Mucosa of rectum (tissue), 2 donors: ENCODE results near the gene CTSO.

ENCODE experiments used
- H3K27ac ChIP-seq, 2 donors: one replicate each; pipeline ENCODE4 v1.7.0; 2013; ENCODE audit warnings: inconsistent platforms in 2 of 2, low read depth in 2 of 2, low read length in 2 of 2
- H3K27me3 ChIP-seq, 2 donors: one replicate each; pipeline ENCODE4 v1.7.0; 2013; ENCODE audit warnings: low read length in 2 of 2; ENCODE audit not compliant: control insufficient read depth in 2 of 2, insufficient read depth in 2 of 2
- H3K36me3 ChIP-seq, 2 donors: one replicate each; pipeline ENCODE4 v1.7.0; 2013; ENCODE audit warnings: low read length in 2 of 2; ENCODE audit not compliant: control insufficient read depth in 2 of 2, insufficient read depth in 2 of 2
- H3K4me1 ChIP-seq, 2 donors: one replicate each; pipeline ENCODE4 v1.7.0; 2013; ENCODE audit warnings: low read length in 2 of 2, mild to moderate bottlenecking in 1 of 2; ENCODE audit not compliant: control insufficient read depth in 2 of 2, insufficient read depth in 2 of 2
- H3K4me3 ChIP-seq, 2 donors: one replicate each; pipeline ENCODE4 v1.7.0; 2013; ENCODE audit warnings: low read length in 2 of 2
- H3K9ac ChIP-seq, 2 donors: one replicate each; pipeline ENCODE4 v1.7.0; 2013; ENCODE audit warnings: low read length in 2 of 2, low read depth in 1 of 2, mild to moderate bottlenecking in 1 of 2
- H3K9me3 ChIP-seq, 2 donors: one replicate each; pipeline ENCODE4 v1.7.0; 2013; ENCODE audit warnings: low read length in 2 of 2; ENCODE audit not compliant: control insufficient read depth in 2 of 2
- donor health status: healthy.
- donor health status: Normal muscosa, but diverticular disease.

The CTSO gene

DNA sequence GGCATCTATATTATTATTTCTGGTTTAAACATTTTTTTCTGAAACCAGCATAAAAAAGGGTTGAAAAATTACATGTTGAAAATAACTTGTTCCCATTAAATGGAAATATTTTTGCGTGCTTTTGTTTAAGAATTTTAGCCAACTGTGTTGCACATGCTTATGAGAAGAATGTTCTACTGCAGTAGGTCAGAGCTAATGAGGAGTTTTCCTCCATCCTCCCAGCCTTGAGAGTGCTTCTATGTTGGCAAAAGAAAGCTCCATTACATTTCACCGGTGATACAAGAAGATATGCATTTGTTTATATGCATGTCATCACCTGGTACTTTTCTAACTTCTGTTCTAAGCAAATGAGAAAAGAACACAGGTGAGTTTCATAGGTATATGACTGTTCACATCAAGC lies 63.7 kb downstream of the CTSO start:
- Histone ChIP-seq H3K27ac (no peak overlapping the region), H3K36me3 (no peaks in the 10 kb centered on the region)

DNA sequence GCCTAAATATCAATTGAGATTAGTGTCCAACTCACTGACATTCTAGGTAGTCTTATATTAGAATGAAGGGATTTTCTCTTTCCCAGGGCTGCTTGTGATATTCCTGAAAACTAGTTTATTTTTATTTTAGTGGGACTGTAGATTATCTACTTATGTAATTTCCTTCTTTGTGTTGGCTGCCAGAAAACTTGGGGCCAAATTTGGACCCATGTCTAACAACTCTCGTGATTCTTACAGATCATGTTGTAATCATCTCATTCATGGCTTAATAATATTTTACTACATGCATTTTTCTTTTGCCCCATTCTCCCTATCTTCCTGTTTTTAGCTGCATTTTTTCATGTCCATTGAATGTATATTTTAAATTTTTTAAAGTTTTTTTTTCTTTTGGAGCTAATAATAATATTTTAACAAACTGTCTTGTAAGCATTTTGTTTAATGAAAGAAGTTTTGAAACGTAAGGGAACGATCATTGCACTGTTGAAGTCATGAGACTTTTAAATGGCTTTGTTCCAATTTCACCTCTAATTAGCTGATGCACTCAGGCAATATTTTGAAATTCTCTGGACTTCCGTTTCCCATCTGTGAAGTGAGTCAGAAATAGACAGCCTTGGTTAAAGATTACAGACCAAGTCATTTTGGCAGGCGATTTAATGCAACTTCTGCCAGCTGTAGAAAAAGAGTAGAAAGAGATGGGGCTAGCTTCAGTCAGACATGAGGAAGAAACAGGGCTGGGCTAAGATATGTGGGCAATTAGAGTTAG lies 64.5 kb downstream of the CTSO start:
- Histone ChIP-seq H3K9me3 (no peaks in the 10 kb centered on the region), H3K36me3 (no peaks in the 10 kb centered on the region), H3K27me3 (no peaks in the 10 kb centered on the region), H3K9ac (no peak overlapping the region), H3K4me1 (no peaks in the 10 kb centered on the region), H3K4me3 (no peak overlapping the region), H3K27ac (no peak overlapping the region)

More for the DNA sequence above, 63.7 kb downstream of the CTSO start:
- Histone ChIP-seq H3K4me3 (no peak overlapping the region), H3K27me3 (no peaks in the 10 kb centered on the region), H3K9ac (no peak overlapping the region), H3K4me1 (no peaks in the 10 kb centered on the region), H3K9me3 (no peaks in the 10 kb centered on the region)

DNA sequence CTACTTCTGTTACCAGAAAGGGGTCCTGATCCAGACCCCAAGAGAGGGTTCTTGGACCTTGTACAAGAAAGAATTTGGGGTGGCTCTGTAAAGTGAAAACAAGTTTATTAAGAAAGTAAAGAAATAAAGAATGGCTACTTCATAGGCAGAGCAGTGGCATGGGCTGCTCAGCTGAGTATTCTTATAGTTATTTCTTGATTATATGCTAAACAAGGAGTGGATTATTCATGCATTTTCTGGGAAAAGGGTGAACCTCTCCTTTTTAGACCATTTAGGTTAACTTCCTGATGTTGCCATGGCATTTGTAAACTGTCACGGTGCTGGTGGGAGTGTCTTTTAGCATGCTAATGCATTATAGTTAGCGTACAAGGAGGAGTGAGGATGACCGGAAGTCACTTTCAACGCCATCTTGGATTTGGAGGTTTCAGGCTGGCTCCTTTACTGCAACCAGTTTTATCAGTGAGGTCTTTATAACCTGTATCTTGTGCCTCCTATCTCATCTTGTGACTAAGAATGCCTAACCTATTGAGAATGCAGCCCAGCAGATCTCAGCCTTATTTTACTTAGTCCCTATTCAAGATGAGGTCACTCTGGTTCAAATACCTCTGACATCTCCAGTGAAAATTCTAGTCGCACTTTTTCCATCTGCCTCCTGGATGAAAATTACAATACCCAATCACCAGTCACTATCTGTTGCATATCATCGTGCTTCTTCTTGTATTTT lies 65.7 kb downstream of the CTSO start:
- no peaks in the 10 kb centered on the region for H3K9me3 ChIP-seq

DNA sequence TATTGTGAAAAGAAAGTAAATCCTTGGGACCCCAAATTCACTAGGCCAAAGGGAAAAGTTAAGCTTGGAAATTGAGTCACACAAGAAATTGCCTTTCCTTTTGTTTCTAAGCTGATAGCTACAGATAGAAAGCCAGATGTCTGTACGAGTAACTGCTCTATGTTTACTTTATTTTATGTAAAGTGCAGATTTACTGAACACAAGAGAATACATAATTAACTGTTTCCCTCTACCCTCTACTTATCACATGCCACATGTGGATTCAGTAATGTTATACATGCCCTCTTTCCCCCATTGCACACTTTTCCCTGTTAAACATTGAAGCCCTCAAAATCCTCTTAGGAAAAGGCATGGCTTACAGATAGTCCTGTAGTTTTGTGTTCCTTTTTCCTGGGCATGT lies 66.6 kb downstream of the CTSO start:
- no peaks in the 10 kb centered on the region for H3K9me3 ChIP-seq
- no peak overlapping the region for H3K27ac ChIP-seq
- no peaks in the 10 kb centered on the region for H3K27me3 ChIP-seq
- H3K36me3 ChIP-seq: no peaks in the 10 kb centered on the region
- H3K9ac ChIP-seq: no peak overlapping the region
- no peak overlapping the region for H3K4me3 ChIP-seq
- no peaks in the 10 kb centered on the region for H3K4me1 ChIP-seq

More for the DNA sequence above, 65.7 kb downstream of the CTSO start:
- H3K9ac ChIP-seq: no peak overlapping the region
- no peaks in the 10 kb centered on the region for H3K27me3 ChIP-seq
- H3K4me3 ChIP-seq: no peak overlapping the region
- no peaks in the 10 kb centered on the region for H3K36me3 ChIP-seq
- H3K4me1 ChIP-seq: no peaks in the 10 kb centered on the region
- no peak overlapping the region for H3K27ac ChIP-seq

DNA sequence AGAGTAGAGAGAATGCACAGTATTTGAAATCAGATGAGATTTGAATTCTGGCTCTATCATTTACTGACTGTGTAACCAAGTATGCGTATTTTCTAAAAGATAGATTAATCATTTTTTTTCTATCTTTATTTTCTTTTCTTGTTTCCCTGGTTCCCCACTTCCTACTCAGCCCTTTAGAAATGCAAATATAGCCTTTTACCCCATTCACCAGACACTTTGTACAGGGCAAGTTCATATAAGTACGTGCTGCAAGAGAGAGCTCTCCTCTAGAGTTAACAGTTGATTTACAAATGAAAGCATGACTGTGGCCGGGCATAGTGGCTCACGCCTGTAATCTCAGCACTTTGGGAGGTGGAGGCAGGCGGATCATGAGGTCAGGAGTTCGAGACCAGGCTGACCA lies 68.0 kb downstream of the CTSO start:
- Histone ChIP-seq H3K4me3 (no peak overlapping the region), H3K27me3 (no peaks in the 10 kb centered on the region), H3K36me3 (no peaks in the 10 kb centered on the region), H3K9me3 (no peaks in the 10 kb centered on the region), H3K27ac (no peak overlapping the region), H3K9ac (no peak overlapping the region), H3K4me1 (no peaks in the 10 kb centered on the region)

DNA sequence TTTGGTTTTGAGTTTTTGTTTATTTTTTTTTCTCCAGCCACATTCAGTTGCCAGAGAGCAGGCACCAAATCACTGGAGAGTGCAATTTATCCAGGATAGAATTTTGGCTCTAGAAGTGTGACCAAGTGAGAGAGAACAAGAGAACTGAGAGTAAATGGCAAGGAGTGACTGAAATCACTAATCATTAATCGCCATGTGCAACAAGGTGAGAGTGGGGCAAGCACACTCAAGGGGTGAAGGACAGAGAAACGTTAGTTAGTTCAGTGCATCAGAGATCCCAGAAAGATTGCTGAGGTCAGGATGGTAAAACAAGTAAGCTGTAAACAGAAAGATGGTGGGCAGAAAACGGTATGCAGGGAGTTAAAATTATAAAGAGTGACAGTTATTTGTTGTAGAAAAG lies 69.8 kb downstream of the CTSO start:
- Histone ChIP-seq H3K9me3 (no peaks in the 10 kb centered on the region), H3K9ac (no peak overlapping the region), H3K27me3 (no peaks in the 10 kb centered on the region), H3K4me3 (no peak overlapping the region), H3K36me3 (no peaks in the 10 kb centered on the region), H3K4me1 (no peaks in the 10 kb centered on the region), H3K27ac (no peak overlapping the region)

- no peak overlapping the region for H3K9ac ChIP-seq
- H3K27me3 ChIP-seq: no peaks in the 10 kb centered on the region
- no peaks in the 10 kb centered on the region for H3K36me3 ChIP-seq
- no peak overlapping the region for H3K4me3 ChIP-seq
- no peaks in the 10 kb centered on the region for H3K9me3 ChIP-seq
- no peaks in the 10 kb centered on the region for H3K4me1 ChIP-seq
- no peak overlapping the region for H3K27ac ChIP-seq
Observed at GRCh38 chr4:155881555-155881954, 72.1 kb downstream of the CTSO start.

- Histone ChIP-seq H3K4me1 (no peaks in the 10 kb centered on the region), H3K4me3 (no peak overlapping the region), H3K9me3 (peaks cover 0 to 2% of the 10 kb centered on the region in 2 donors), H3K27me3 (no peaks in the 10 kb centered on the region), H3K9ac (no peak overlapping the region), H3K36me3 (no peaks in the 10 kb centered on the region), H3K27ac (no peak overlapping the region)
Observed at GRCh38 chr4:155879767-155880166, 73.9 kb downstream of the CTSO start.

DNA sequence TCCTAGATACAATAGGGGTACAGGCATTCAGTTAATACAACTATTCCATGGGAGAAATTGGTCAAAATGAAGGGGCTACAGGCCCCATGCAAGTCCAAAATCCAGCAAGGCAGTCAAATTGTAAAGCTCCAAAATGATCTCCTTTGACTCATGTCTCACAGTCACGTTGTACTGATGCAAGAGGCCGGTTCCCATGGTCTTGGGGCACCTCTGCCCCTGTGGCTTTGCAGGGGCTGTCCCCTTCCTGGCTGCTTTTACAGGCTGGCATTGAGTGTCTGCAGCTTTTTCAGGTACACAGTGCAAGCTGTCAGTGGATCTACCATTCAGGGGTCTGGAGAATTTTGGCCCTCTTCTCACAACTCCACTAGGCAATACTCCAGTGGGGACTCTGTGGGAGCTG lies 75.1 kb downstream of the CTSO start:
- Histone ChIP-seq H3K27ac (no peak overlapping the region), H3K9ac (no peak overlapping the region), H3K4me1 (no peaks in the 10 kb centered on the region), H3K9me3 (peaks cover 0 to 2% of the 10 kb centered on the region in 2 donors), H3K4me3 (no peak overlapping the region), H3K27me3 (no peaks in the 10 kb centered on the region), H3K36me3 (no peaks in the 10 kb centered on the region)

DNA sequence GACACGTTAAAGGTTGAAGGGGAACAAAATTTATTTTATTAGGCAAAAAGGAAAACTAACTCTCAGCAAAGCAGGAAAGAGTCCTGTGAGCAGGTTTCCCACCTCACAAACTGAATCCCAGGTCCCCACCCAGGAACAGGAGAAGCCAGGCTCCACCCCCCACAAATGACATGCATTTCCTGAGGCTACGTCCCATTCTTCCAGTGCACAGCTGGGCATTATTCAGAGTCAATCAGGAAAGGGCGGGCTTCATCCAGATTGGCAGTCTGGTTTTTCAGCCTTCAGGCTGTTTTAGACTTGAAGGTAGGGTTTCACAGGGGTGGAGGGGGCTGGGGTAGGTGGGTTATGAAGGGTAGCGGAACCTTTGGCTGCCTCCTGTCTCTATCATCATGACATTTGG lies 75.7 kb downstream of the CTSO start:
- Histone ChIP-seq H3K27ac (no peak overlapping the region), H3K4me3 (no peak overlapping the region)

More for the DNA sequence above, 75.7 kb downstream of the CTSO start:
- no peaks in the 10 kb centered on the region for H3K27me3 ChIP-seq
- no peaks in the 10 kb centered on the region for H3K36me3 ChIP-seq
- no peak overlapping the region for H3K9ac ChIP-seq
- peaks cover 0 to 2% of the 10 kb centered on the region in 2 donors for H3K9me3 ChIP-seq
- H3K4me1 ChIP-seq: no peaks in the 10 kb centered on the region
